Calu3 (cell line): Measurements from ENCODE around the gene SUPT4H1. TPM values are rescaled to one million over a fixed set of nuclear protein-coding genes. Genes with fewer than 3 reads are reported as not detected.

ENCODE experiments used
- BruUV-seq: library from RNA; stranded (reverse); fragments of 400-500 nt; replicated peaks from 2 replicates; lab custom pipeline; 2021; lab: Mats Ljungman, UMichigan
- CTCF ChIA-PET: fragments of 300-600 bp; sonication (Branson Sonifier 250); formaldehyde crosslinking; loops from one replicate; lab custom pipeline; 2022; ENCODE audit warnings: antibody characterized with exemption; lab: Charles Lee
- DNase-seq: peaks from one replicate; pipeline ENCODE4 v3.0.0; 2022
- H3K27ac Mint-ChIP-seq: one replicate; pipeline ENCODE4 v1.8.0; 2022; ENCODE audit warnings: mixed read lengths; ENCODE audit not compliant: unreplicated experiment
- H3K27me3 Mint-ChIP-seq: one replicate; pipeline ENCODE4 v1.8.0; 2022; ENCODE audit warnings: mixed read lengths; ENCODE audit not compliant: unreplicated experiment
- H3K36me3 Mint-ChIP-seq: one replicate; pipeline ENCODE4 v1.8.0; 2022; ENCODE audit warnings: mild to moderate bottlenecking, moderate library complexity, mixed read lengths; ENCODE audit not compliant: insufficient read depth, unreplicated experiment
- H3K4me1 Mint-ChIP-seq: one replicate; pipeline ENCODE4 v1.8.0; 2022; ENCODE audit warnings: mild to moderate bottlenecking, low read depth, mixed read lengths; ENCODE audit not compliant: unreplicated experiment
- H3K4me3 Mint-ChIP-seq: one replicate; pipeline ENCODE4 v1.8.0; 2022; ENCODE audit warnings: mild to moderate bottlenecking, low read depth, moderate library complexity, mixed read lengths; ENCODE audit not compliant: unreplicated experiment
- H3K9me3 Mint-ChIP-seq: one replicate; pipeline ENCODE4 v1.8.0; 2022; ENCODE audit warnings: low read depth, mixed read lengths; ENCODE audit not compliant: unreplicated experiment
- CTCF ChIP-seq: fragments of 200-600 bp; IDR thresholded peaks from one replicate; pipeline ENCODE4 v1.8.0; 2022; ENCODE audit warnings: antibody characterized with exemption; ENCODE audit not compliant: unreplicated experiment
- intact Hi-C: fragments of 100-400 bp; cut with micrococcal nuclease; formaldehyde crosslinking; loops from one replicate; pipeline ENCODE4 v1.10.0; 2022; ENCODE audit not compliant: unreplicated experiment
- total RNA-seq: library from RNA; stranded (reverse); gene quantifications from 2 replicates; pipeline ENCODE4 v1.2.3, GENCODE V29; 2022

Gene SUPT4H1
- total RNA-seq, 1 experiment from 2014 or later, result 40.3 TPM

GRCh38 chr17:58320570-58321323 lies 31.3 kb downstream of the SUPT4H1 start:
- intact Hi-C loops, result no loop called here
- no peak overlapping the region for H3K27ac Mint-ChIP-seq
- BruUV-seq, result no TSS peak
- no peak for DNase-seq
- H3K4me3 Mint-ChIP-seq, result no peak overlapping the region
- H3K36me3 Mint-ChIP-seq, result no peaks in the 10 kb centered on the region
- peaks cover 80% of the 10 kb centered on the region for H3K27me3 Mint-ChIP-seq
- no peak for TF ChIP-seq CTCF
- H3K4me1 Mint-ChIP-seq, result no peaks in the 10 kb centered on the region
- CTCF ChIA-PET, result no interaction called here
- no peaks in the 10 kb centered on the region for H3K9me3 Mint-ChIP-seq

GRCh38 chr17:58320163-58320558 lies 31.8 kb downstream of the SUPT4H1 start:
- peaks cover 80% of the 10 kb centered on the region for H3K27me3 Mint-ChIP-seq
- no peak overlapping the region for H3K27ac Mint-ChIP-seq
- CTCF ChIA-PET, result no interaction called here
- H3K4me3 Mint-ChIP-seq, result no peak overlapping the region
- H3K9me3 Mint-ChIP-seq, result no peaks in the 10 kb centered on the region
- DNase-seq, result no peak
- TF ChIP-seq CTCF, result no peak
- no TSS peak for BruUV-seq
- no peaks in the 10 kb centered on the region for H3K36me3 Mint-ChIP-seq
- intact Hi-C loops, result no loop called here
- H3K4me1 Mint-ChIP-seq, result no peaks in the 10 kb centered on the region

DNA sequence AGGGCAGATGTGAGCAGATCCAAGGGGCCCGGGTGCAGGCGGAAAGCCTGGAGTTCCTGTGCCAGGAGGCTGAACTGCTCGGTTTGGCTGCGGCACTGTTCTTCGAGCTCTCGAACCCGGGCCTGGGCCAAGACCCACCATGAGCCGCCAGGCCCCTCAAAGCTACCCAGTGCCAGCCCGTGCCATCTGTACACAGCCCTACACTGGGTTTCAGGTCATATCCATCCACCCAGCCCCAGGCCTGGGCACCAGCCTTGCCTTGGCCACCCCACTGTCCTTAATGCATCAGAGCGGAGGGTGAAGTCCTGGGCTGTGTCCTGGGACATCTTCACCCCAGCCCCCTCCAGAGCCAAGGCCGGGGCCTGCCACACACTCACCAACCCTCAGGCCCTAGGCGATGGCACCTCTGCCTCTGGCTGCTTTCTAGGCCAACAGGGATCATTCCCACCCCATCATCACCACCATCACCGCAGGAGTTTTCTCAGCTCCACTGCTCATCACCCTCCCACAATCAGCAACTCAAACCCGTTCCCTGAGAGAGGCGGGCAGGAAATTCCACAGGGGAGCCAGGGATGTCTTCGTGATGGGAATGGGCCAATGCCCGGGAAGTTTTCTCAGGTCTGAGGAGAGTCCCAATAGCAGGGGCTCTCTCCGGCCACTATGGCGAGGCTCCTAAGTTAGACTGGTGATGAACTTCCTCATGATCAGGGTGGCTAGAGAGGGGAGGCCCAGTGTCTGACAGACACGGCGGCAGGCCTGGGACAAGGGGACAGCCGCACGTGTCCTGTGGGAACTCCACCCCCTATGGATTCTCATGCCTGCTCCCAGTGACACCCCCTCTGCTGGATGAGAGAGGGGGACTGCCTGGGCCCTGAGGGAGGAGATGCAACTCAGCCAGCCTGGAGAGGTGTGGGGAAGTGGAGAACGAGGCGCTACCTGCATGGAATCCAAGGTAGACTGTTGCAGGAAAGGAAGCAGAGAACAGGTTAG lies 32.5 kb downstream of the SUPT4H1 start:
- CTCF ChIA-PET, result interaction anchor here (1.4 kb wide), 1 partner anchor 98 kb away, joined by 5 read pairs; the partner anchor contains the start of gene RNF43
- no peaks in the 10 kb centered on the region for H3K4me1 Mint-ChIP-seq
- intact Hi-C loops, result no loop called here

More for the DNA sequence above, 32.5 kb downstream of the SUPT4H1 start:
- BruUV-seq, result no TSS peak
- Mint-ChIP-seq H3K36me3 (no peaks in the 10 kb centered on the region), H3K27me3 (peaks cover 80% of the 10 kb centered on the region), H3K27ac (no peak overlapping the region), H3K4me3 (no peak overlapping the region), H3K9me3 (no peaks in the 10 kb centered on the region)
- TF ChIP-seq CTCF, result no peak
- no peak for DNase-seq
